NCI-H748 treated with DMSO at 0.1 percent for 48 hours (cell line): Measurements from ENCODE around the gene GRPEL1.
A peak's percentile ranks its signal among the peaks of the same experiment; 100 is the strongest.
"Not testable (repeated sequence)": the region's sequence is repeated elsewhere in the genome, so short reads cannot be mapped to it uniquely, and the experiment has no call there.

ENCODE experiments used
- DNase-seq: peaks from one replicate; lab custom pipeline; 2025; lab: John Stamatoyannopoulos, UW

The GRPEL1 gene

DNA sequence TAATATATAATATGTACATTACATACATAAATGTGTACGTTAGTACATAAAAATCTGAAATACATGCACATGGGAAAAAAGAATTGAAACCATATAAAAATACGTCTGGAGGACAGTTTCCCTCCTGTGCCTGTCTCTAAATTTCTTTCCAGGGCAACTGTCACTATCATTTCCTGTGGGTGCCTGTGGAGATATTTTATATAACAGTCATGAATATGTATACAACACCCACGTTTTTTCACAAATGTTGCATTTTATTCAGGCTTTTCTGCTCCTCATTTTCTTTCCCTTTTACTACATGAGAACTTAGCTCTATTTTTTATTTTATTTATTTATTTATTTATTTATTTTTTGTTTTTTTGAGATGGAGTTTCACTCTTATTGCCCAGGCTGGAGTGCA, 24.2 kb upstream of the GRPEL1 start:
- no peak for DNase-seq

GRCh38 chr4:7089213-7089986, 21.5 kb upstream of the GRPEL1 start:
- no peak for DNase-seq

GRCh38 chr4:7087036-7087435, 19.2 kb upstream of the GRPEL1 start:
- DNase-seq: no peak

- DNase-seq: no peak
Observed at GRCh38 chr4:7086384-7086783, 18.5 kb upstream of the GRPEL1 start.

- DNase-seq: not testable (repeated sequence)
Observed at GRCh38 chr4:7084564-7084961, 16.7 kb upstream of the GRPEL1 start.

DNA sequence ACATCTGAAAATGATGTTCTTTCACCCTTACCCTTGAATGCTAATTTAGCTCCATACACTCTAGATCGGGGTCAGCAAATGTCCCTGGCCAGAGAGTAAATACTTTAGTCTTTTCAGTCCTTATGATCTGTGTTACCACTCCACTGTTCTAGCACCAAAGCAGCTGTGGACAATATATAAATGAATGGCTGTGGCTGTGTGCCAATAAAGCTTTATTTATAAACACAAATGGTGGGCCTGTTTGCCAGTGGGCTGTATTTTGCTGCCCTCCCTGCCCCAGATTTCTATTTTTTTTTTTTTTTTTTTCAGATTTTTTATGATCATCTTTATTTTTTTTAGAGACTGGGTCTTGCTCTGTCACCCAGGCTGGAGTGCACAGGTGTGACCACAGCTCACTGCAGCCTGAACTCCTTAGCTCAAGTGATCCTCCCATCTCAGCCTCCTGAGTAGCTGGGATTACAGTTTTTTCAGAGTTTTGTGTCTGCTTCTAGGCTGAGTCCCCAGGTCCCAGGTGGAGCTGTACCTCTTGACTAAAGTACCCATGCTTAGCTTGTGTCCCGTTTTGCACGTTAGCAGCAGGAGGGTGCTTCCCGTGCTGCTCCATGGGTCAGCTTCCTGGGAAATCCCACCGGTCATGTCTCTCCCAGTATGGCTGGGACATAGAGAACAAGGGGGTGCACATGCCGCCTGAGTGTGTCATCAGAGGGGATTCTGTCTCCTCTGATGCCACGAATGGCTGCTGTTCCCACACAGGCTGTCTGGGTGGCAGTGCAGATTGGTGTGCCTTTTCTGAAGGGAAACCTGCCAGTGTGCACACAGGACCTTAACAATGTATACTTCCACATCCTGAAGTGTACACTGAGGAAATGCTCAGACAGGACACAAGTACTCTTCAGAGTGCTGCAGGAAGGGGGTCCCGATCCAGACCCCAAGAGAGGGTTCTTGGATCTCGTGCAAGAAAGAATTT, 16.0 kb upstream of the GRPEL1 start:
- DNase-seq: no peak

DNA sequence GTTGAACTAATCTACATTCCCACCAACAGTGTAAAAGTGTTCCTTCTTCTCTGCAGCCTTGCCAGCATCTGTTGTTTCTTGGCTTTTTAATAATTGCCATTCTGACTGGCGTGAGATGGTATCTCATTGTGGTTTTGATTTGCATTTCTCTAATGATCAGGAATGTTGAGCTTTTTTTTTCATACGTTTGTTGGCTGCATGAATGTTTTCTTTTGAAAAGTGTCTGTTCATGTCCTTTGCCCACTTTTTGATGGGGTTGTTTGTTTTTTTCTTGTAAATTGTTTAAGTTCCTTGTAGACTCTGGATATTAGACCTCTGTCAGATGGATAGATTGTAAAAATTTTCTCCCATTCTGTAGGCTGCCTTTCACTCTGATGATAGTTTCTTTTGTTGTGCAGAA, 12.0 kb upstream of the GRPEL1 start:
- not testable (repeated sequence) for DNase-seq

- DNase-seq: not testable (repeated sequence)
Observed at GRCh38 chr4:7079483-7079882, 11.6 kb upstream of the GRPEL1 start.

GRCh38 chr4:7078025-7078424, 10.2 kb upstream of the GRPEL1 start:
- no peak for DNase-seq

GRCh38 chr4:7077371-7077770, 9.5 kb upstream of the GRPEL1 start:
- DNase-seq: no peak

DNA sequence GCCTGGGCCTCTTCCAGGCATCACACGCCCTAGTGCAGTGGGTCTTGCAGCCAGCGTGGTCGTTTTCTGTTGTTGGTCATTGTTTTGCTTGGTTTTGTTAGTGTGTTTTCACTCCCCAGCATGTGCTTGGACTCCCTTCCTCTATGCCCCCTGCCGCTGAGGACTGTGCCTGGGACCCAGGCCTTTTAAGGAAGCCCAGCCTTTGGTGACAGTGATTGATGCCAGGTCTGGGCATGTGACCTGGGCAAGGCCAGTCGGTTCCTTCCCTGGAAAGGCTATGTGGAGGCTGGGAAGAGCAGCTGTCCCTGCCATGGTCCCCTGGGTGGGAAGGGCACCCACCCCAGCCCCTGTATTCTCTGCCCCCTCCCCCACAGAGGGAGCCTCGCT, 8.8 kb upstream of the GRPEL1 start:
- no peak for DNase-seq

- no peak for DNase-seq
Observed at GRCh38 chr4:7075962-7076695, 8.3 kb upstream of the GRPEL1 start.

- no peak for DNase-seq
Observed at GRCh38 chr4:7074426-7074825, 6.6 kb upstream of the GRPEL1 start.

- peak; percentile 3 for DNase-seq
Observed at GRCh38 chr4:7073526-7074390, 5.9 kb upstream of the GRPEL1 start.

- no peak for DNase-seq
Observed at GRCh38 chr4:7073059-7073458, 5.2 kb upstream of the GRPEL1 start.

- peak; percentile 54 for DNase-seq
Observed at GRCh38 chr4:7070729-7071511, 3.1 kb upstream of the GRPEL1 start.

DNA sequence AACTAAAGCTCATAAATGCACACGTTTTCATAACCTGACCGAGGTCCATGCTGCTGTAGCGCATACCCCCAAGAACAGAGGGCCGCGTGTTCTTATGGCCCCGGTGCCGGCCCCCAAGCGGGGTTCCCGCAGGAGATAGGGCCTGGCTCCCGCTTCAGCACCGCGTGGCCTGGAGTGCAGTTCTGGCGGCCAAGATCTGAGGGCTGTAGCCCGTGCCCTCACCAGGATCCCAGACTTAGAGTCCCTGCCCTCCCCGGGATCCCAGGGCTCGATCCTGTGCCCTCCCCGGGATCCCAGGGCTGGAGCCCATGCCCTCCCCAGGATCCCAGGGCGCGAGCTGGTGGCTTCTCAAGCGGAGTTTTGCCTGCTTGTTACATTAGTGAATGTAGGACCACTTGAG, 1.0 kb upstream of the GRPEL1 start:
- no peak for DNase-seq

- DNase-seq: no peak
Observed at GRCh38 chr4:7068279-7068842, 497 bp upstream of the GRPEL1 start.

DNA sequence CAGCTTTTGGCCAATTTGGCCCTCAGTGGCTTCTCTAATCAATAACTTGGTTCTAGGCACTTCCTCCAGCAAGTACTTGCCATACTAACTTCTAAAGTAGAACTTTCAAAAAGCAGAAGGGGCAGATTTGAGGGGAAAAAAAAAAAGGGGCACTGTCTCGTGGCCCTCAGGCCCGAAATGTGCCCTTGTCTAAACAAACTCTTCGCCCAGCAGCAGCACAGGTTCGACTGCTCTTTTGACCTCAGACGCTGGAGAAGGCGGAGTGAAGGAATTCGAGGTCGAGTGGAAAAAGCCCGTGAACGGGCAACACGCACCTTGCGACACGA, 775 bp downstream of the GRPEL1 start:
- DNase-seq: no peak

DNA sequence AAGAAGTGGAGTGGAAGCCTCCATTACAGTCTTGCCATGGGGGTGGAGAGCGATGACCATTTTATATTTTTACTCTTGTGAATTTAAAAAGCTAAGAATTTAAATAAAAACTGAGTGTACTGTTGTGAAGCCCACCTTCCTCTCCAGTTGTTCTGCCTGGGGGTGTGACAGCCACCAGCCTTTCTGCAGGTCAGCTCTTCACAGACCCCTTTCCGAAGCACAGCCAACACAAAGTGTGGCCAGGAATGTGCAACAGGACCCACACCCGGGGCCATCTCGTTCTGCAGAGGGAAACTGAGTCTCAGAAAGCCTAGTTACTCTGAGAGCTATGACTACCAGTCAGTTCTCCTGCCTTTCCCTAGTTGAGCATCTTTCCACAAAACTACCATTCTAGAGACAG, 1.4 kb downstream of the GRPEL1 start:
- no peak for DNase-seq
